H9 (cell line): Measurements from ENCODE around the gene U2AF1L4. TPM values are rescaled to one million over a fixed set of nuclear protein-coding genes. Genes with fewer than 3 reads are reported as not detected.
A peak's percentile ranks its signal among the peaks of the same experiment; 100 is the strongest.

ENCODE experiments used
- DNase-seq: peaks from one replicate; pipeline ENCODE4 v3.0.0-alpha.2; 2017
- H2AFZ ChIP-seq: one replicate; pipeline ENCODE4 v1.6.1; 2013; ENCODE audit warnings: mild to moderate bottlenecking, low read length, control low read depth, moderate library complexity
- H2AK5ac ChIP-seq: 2 replicates; pipeline ENCODE4 v1.6.1; 2013; ENCODE audit warnings: low read length, control low read depth, mixed read lengths; ENCODE audit not compliant: insufficient read length
- H2BK120ac ChIP-seq: one replicate; pipeline ENCODE4 v1.6.1; 2013; ENCODE audit warnings: low read depth, mild to moderate bottlenecking, low read length, control low read depth, inconsistent platforms; ENCODE audit not compliant: poor library complexity, severe bottlenecking
- H2BK12ac ChIP-seq: 2 replicates; pipeline ENCODE4 v1.6.1; 2013; ENCODE audit warnings: low read length, control low read depth, mixed read lengths, low read depth; ENCODE audit not compliant: insufficient read length
- H2BK15ac ChIP-seq: 2 replicates; pipeline ENCODE4 v1.6.1; 2013; ENCODE audit warnings: low read depth, low read length, control low read depth
- H2BK20ac ChIP-seq: one replicate; pipeline ENCODE4 v1.6.1; 2013; ENCODE audit warnings: low read depth, mild to moderate bottlenecking, low read length, control low read depth, inconsistent platforms; ENCODE audit not compliant: poor library complexity, severe bottlenecking
- H2BK5ac ChIP-seq: 2 replicates; pipeline ENCODE4 v1.6.1; 2013; ENCODE audit warnings: low read length, control low read depth, mixed read lengths; ENCODE audit not compliant: insufficient read length
- H3K14ac ChIP-seq: 2 replicates; pipeline ENCODE4 v1.6.1; 2013; ENCODE audit warnings: low read length, control low read depth; ENCODE audit not compliant: insufficient read depth
- H3K18ac ChIP-seq: 2 replicates; pipeline ENCODE4 v1.6.1; 2013; ENCODE audit warnings: low read depth, mild to moderate bottlenecking, mixed read lengths, low read length, control low read depth; ENCODE audit not compliant: insufficient read length
- H3K23ac ChIP-seq: 2 replicates; pipeline ENCODE4 v1.6.1; 2013; ENCODE audit warnings: low read length, control low read depth, mixed read lengths, low read depth; ENCODE audit not compliant: insufficient read length
- H3K23me2 ChIP-seq: 2 replicates; pipeline ENCODE4 v1.6.1; 2013; ENCODE audit warnings: low read depth, mild to moderate bottlenecking, mixed read lengths, low read length, control low read depth; ENCODE audit not compliant: insufficient read length, poor library complexity, severe bottlenecking
- H3K27ac ChIP-seq: 2 replicates; pipeline ENCODE4 v1.5.1; 2013; ENCODE audit warnings: low read length, control low read depth, mixed read lengths, low read depth; ENCODE audit not compliant: insufficient read length
- H3K27me3 ChIP-seq: 2 replicates; pipeline ENCODE4 v1.6.1; 2013; ENCODE audit warnings: low read length, control low read depth, inconsistent platforms; ENCODE audit not compliant: insufficient read depth
- H3K4ac ChIP-seq: 2 replicates; pipeline ENCODE4 v1.6.1; 2013; ENCODE audit warnings: low read depth, mild to moderate bottlenecking, control low read depth, inconsistent platforms, low read length, moderate library complexity
- H3K4me1 ChIP-seq: 2 replicates; pipeline ENCODE4 v1.6.1; 2013; ENCODE audit warnings: low read length, control low read depth, inconsistent platforms; ENCODE audit not compliant: insufficient read depth
- H3K4me2 ChIP-seq: 2 replicates; pipeline ENCODE4 v1.6.1; 2013; ENCODE audit warnings: low read length, control low read depth, mixed read lengths; ENCODE audit not compliant: insufficient read length, insufficient read depth
- H3K56ac ChIP-seq: 2 replicates; pipeline ENCODE4 v1.6.1; 2013; ENCODE audit warnings: low read depth, mild to moderate bottlenecking, mixed read lengths, low read length, control low read depth; ENCODE audit not compliant: insufficient read length
- H3K79me1 ChIP-seq: 2 replicates; pipeline ENCODE4 v1.6.1; 2013; ENCODE audit warnings: low read depth, mild to moderate bottlenecking, moderate library complexity, low read length, control low read depth, inconsistent platforms; ENCODE audit not compliant: insufficient read depth, poor library complexity, severe bottlenecking
- H3K79me2 ChIP-seq: 2 replicates; pipeline ENCODE4 v1.6.1; 2013; ENCODE audit warnings: low read length, control low read depth, inconsistent platforms; ENCODE audit not compliant: insufficient read depth
- H3K9ac ChIP-seq: 2 replicates; pipeline ENCODE4 v1.6.1; 2013; ENCODE audit warnings: low read length, control low read depth, mixed read lengths; ENCODE audit not compliant: insufficient read length; ENCODE audit errors: extremely low read depth
- H3K9me3 ChIP-seq: one replicate; pipeline ENCODE4 v1.6.1; 2013; ENCODE audit warnings: low read depth, low read length, inconsistent platforms; ENCODE audit not compliant: control insufficient read depth
- H3T11ph ChIP-seq: one replicate; pipeline ENCODE4 v1.6.1; 2013; ENCODE audit warnings: mild to moderate bottlenecking, low read length, control low read depth, inconsistent platforms
- H4K20me1 ChIP-seq: one replicate; pipeline ENCODE4 v1.6.1; 2013; ENCODE audit not compliant: control insufficient read depth, insufficient read length, insufficient read depth
- H4K5ac ChIP-seq: 2 replicates; pipeline ENCODE4 v1.6.1; 2013; ENCODE audit warnings: low read depth, mild to moderate bottlenecking, mixed read lengths, low read length, control low read depth; ENCODE audit not compliant: insufficient read length
- H4K8ac ChIP-seq: replicated peaks from 2 replicates; pipeline ENCODE4 v1.6.1; 2013; ENCODE audit warnings: low read length, control low read depth, mixed read lengths, low read depth; ENCODE audit not compliant: insufficient read length
- H4K91ac ChIP-seq: 2 replicates; pipeline ENCODE4 v1.6.1; 2013; ENCODE audit warnings: low read depth, mild to moderate bottlenecking, moderate library complexity, mixed read lengths, low read length, control low read depth; ENCODE audit not compliant: insufficient read length
- H3K27ac Mint-ChIP-seq, 3 experiments: 2 replicates in 2 of 3; 3 replicates in 1 of 3; pipeline ENCODE4 v1.8.0; 2020 to 2021; ENCODE audit warnings: mixed read lengths in 3 of 3, mild to moderate bottlenecking in 1 of 3, moderate library complexity in 1 of 3
- H3K27me3 Mint-ChIP-seq: 2 replicates; pipeline ENCODE4 v1.8.0; 2021; ENCODE audit warnings: low read depth, mild to moderate bottlenecking, moderate library complexity, mixed read lengths
- H3K36me3 Mint-ChIP-seq, 3 experiments: 2 replicates in 2 of 3; 3 replicates in 1 of 3; pipeline ENCODE4 v1.8.0; 2020 to 2021; ENCODE audit warnings: low read depth in 3 of 3, mixed read lengths in 3 of 3; ENCODE audit not compliant: insufficient read depth in 1 of 3
- H3K4me1 Mint-ChIP-seq, 2 experiments: 2 replicates each; pipeline ENCODE4 v1.8.0; 2020; ENCODE audit warnings: mixed read lengths in 2 of 2
- H3K4me3 Mint-ChIP-seq, 2 experiments: 2 replicates in 1 of 2; 3 replicates in 1 of 2; pipeline ENCODE4 v1.8.0; 2020 to 2021; ENCODE audit warnings: mild to moderate bottlenecking in 2 of 2, mixed read lengths in 2 of 2, moderate library complexity in 1 of 2
- H3K9me3 Mint-ChIP-seq, 2 experiments: 2 replicates in 1 of 2; 3 replicates in 1 of 2; pipeline ENCODE4 v1.8.0; 2020; ENCODE audit warnings: mild to moderate bottlenecking in 2 of 2, mixed read lengths in 2 of 2, moderate library complexity in 1 of 2
- WGBS: extraction: QIAGEN DNeasy Blood & Tissue Kit; methylation state at CpG from one replicate; pipeline ENCODE4 v1.1.7; 2013; ENCODE audit warnings: missing lambda C conversion rate, low lambda C conversion rate, mixed read lengths; ENCODE audit not compliant: insufficient read length; ENCODE audit errors: extremely low coverage; 5-methylcytosine and 5-hydroxymethylcytosine counted together
- total RNA-seq: library from RNA; stranded (reverse); gene quantifications from 2 replicates; pipeline ENCODE4 v1.2.1, GENCODE V29; 2021
- TF ChIP-seq, protein P1 (sequence below): fragments of 200-600 bp; sonication (generic); conservative IDR thresholded peaks from 3 replicates; pipeline ENCODE4 v1.8.0; 2021; ENCODE audit warnings: antibody characterized with exemption, mild to moderate bottlenecking

Gene U2AF1L4
- total RNA-seq, 1 experiment from 2014 or later, result 16.8 TPM

DNA sequence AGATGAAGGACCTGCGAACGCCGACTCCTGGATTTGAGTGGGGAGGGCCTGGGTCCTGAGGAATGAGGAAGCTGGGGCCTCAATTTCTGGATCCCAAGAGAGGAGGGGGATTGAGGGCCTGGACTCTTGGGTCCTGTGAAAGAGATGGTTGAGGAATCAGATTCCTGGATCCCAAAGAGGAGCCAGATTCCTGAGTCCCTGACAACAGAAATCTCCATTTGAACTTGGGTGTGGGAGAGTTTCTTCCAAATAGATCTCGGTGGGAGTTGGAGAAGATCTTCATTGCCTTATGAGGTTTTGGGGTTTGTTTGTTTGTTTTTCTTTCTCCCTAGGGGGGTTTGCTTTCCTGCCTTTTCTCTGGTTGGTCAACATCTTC is 857 bp upstream of the U2AF1L4 start:
- no peak overlapping the region for H2BK120ac ChIP-seq
- Mint-ChIP-seq H3K36me3 (peaks cover 3 to 17% (median 5%) of the 10 kb centered on the region in 3 experiments; a peak in 4 of 7 replicates), H3K4me3 (peak overlapping the region; percentile 96), H3K27ac (peak overlapping the region; percentile 100; a peak in 6 of 7 replicates), H3K27me3 (no peaks in the 10 kb centered on the region), H3K9me3 (no peaks in the 10 kb centered on the region), H3K4me1 (peaks cover 20 to 38% of the 10 kb centered on the region in 2 experiments)
- no peak overlapping the region for H3T11ph ChIP-seq
- no peak overlapping the region for H3K23ac ChIP-seq
- WGBS, result no CpG with 5 or more reads among the region's 4 CpGs
- H4K8ac ChIP-seq, result no peak overlapping the region
- H3K4me1 ChIP-seq, result peaks cover 4% of the 10 kb centered on the region; the same call in 1 of the 2 replicates
- H2BK12ac ChIP-seq, result no peak overlapping the region
- TF ChIP-seq, protein P1, sequence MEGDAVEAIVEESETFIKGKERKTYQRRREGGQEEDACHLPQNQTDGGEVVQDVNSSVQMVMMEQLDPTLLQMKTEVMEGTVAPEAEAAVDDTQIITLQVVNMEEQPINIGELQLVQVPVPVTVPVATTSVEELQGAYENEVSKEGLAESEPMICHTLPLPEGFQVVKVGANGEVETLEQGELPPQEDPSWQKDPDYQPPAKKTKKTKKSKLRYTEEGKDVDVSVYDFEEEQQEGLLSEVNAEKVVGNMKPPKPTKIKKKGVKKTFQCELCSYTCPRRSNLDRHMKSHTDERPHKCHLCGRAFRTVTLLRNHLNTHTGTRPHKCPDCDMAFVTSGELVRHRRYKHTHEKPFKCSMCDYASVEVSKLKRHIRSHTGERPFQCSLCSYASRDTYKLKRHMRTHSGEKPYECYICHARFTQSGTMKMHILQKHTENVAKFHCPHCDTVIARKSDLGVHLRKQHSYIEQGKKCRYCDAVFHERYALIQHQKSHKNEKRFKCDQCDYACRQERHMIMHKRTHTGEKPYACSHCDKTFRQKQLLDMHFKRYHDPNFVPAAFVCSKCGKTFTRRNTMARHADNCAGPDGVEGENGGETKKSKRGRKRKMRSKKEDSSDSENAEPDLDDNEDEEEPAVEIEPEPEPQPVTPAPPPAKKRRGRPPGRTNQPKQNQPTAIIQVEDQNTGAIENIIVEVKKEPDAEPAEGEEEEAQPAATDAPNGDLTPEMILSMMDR, result no peak
- no peak overlapping the region for H2AK5ac ChIP-seq
- peak overlapping the region; percentile 95 for H3K4me2 ChIP-seq
- no peak overlapping the region for H2BK20ac ChIP-seq
- H2BK15ac ChIP-seq, result no peak overlapping the region
- no peak overlapping the region for H4K91ac ChIP-seq
- no peak overlapping the region for H3K14ac ChIP-seq
- no peaks in the 10 kb centered on the region for H4K20me1 ChIP-seq
- H3K56ac ChIP-seq, result no peak overlapping the region
- DNase-seq, result no peak
- H3K79me1 ChIP-seq, result peaks cover 3% of the 10 kb centered on the region
- peaks cover 16% of the 10 kb centered on the region for H3K23me2 ChIP-seq
- no peaks in the 10 kb centered on the region for H3K9me3 ChIP-seq
- H3K4ac ChIP-seq, result no peak overlapping the region
- no peak overlapping the region for H4K5ac ChIP-seq
- H3K18ac ChIP-seq, result no peak overlapping the region
- H3K9ac ChIP-seq, result peak overlapping the region; percentile 71
- no peaks in the 10 kb centered on the region for H3K27me3 ChIP-seq
- no peak overlapping the region for H3K27ac ChIP-seq
- H2BK5ac ChIP-seq, result no peak overlapping the region
- H2AFZ ChIP-seq, result no peak overlapping the region
- H3K79me2 ChIP-seq, result no peaks in the 10 kb centered on the region
